IPS-18c (cell line): ENCODE data around the gene ARHGEF19.
A peak's percentile ranks its signal among the peaks of the same experiment; 100 is the strongest.
"Not testable (repeated sequence)": the region's sequence is repeated elsewhere in the genome, so short reads cannot be mapped to it uniquely, and the experiment has no call there.

Experiments used
- H3K4me3 ChIP-seq: 2 replicates; pipeline ENCODE4 v1.7.0; 2013; ENCODE audit warnings: low read depth, mild to moderate bottlenecking, low read length, moderate library complexity; ENCODE audit not compliant: insufficient read depth
- H3K9me3 ChIP-seq: one replicate; pipeline ENCODE4 v1.6.1; 2013; ENCODE audit warnings: mild to moderate bottlenecking, low read length, moderate library complexity; ENCODE audit not compliant: control insufficient read depth, insufficient read depth

ARHGEF19 gene

DNA sequence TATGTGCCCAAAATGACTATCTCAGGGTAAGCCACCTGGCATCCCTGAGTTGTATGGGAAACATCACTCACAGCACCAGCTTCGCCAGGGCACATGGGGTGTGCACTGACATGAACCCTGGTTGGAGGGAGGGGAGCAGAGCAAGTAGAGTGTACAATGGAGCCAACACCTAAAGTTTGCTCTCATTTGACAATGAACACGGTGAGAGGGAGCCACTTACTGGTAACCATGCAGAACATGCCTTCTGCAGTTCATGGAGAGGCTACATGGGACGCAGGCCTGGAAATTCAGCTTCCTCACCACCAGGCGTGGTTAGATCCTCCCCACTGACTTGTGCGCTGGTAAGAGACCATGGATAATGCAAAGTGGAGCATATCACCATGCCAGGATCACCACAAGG lies 34.5 kb upstream of the ARHGEF19 start:
- no peak overlapping the region for H3K4me3 ChIP-seq
- H3K9me3 ChIP-seq = no peaks in the 10 kb centered on the region

DNA sequence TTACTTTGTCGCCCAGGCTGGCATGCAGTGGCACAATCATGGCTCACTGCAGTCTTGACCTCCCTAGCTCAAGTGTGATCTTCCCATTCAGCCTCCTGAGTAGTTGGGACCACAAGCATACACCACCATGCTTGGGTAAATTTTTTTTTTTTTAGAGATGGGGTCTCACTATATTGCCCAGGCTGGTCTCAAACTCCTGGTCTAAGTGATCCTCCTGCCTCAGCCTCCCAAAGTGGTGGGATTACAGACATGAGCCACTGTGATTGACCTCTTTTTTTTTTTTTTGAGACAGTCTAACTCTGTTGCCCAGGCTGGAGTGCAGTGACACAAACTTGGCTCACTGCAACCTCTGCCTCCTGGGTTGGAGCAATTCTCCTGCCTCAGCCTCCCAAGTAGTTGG lies 33.8 kb upstream of the ARHGEF19 start:
- H3K9me3 ChIP-seq, H3K4me3 ChIP-seq: not testable (repeated sequence)

DNA sequence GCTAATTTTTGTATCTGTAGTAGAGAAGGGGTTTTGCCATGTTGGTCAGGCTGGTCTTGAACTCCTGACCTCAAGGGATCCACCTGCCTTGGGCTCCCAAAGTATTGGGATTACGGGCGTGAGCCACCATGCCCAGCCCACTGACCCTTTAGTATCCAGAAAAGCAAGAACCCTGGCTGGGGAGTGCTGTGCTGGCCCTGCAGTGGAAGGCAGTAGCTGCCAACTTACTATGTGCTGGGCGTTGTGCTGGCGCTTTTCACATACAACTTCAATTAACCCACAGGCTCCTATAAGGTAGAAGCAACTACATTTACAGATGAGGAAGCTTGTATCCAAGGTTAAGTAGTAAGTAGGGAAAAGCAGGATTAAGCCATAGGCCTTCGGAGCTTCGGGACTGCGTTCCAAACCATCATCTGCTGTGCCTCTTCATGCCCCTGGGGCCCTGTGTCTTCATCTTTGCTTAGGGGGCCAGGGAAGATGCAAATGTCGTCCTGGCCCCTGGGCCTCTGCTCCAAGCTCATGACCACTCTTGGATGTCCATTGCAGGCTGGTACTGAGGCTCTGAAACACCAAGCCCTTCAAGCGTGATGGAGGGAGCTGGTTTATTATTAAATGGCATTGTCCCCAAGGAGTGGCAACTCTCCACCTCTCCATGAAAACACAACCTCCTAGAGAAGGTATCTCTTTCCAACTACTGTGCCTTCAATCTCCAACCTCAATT lies 33.2 kb upstream of the ARHGEF19 start:
- Histone ChIP-seq H3K4me3 (no peak overlapping the region), H3K9me3 (no peaks in the 10 kb centered on the region)

DNA sequence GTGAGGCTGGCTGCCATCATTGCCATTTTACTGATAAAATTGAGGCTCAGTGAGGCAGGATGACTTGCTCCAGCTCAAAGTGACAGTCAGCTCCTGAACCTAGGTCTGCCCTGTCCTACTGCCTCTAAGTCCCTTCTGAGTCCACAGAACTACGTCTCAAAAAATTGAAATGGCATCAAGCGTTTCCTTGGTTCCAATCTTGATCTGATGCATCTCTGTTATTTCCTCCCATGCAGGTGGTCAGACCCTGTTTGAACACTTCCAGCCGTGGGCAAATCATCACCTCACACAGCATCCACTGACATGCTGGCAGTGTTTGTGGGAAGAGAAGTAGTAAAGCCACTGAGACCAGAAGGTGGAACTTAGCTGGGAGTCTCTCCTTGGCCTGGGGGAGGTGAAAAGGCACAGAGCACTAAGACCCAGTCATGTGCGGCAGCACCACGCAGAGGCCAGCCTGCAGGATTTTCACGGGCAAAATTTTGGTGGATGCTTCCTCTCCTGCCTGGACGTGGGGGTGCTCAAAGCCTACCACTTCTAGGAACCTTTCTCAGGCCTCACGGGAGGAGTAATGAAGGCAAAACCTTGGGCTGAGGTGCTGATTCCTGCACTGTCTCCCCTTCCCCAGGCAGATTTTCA lies 32.3 kb upstream of the ARHGEF19 start:
- H3K4me3 ChIP-seq = no peak overlapping the region
- no peaks in the 10 kb centered on the region for H3K9me3 ChIP-seq

DNA sequence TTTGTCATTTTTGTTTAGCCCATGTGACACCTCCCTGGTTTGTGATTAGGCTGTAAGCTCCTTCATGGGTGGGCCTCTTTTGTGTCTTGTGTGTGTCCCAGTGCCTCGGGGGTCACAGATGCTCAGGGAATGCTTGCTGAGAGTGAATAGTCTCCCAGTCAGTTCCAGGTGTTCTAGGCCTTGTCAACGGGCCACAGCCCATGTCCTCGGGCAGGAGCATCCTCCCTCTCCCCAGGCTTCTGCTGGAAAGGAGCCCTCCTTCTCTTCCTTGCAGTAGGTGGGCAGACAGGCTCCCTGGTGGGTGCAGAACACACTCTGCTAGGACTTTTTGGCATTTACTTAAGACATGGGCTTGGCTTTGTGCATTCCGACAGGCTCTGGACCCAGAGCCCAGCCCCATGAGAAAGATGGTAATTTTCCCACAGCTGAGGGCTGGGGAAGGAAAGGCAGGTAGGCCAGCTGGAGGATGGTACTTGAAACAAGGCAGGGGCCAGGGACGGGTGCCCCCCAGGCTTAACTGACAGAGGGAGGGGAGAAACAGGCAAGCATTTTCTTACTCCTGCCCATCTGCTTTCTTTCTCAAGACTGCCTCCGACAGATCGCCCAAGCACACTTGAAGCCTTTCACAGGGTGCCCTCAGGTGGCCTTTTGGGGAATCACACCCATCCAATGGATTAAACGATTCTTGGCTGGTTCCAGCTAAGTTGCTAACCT lies 31.6 kb upstream of the ARHGEF19 start:
- no peak overlapping the region for H3K4me3 ChIP-seq

DNA sequence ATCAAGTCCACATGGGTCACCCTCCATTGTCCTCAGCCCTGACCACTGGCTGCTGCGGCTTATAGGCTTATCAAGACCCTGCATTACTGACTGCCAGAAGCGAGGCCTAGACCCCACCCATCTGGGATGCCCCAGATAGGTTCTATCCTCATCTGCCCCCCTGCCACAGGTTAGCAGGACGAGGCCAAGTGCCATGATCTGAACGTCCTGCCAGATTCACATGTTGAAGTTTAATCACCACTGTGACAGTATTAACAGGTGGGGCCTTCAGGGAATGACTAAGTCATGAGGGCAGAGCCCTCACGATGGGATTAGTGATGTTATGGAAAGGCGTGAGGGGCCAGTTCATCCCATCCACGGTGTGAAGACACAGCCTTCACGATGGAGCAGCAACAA lies 30.8 kb upstream of the ARHGEF19 start:
- no peak overlapping the region for H3K4me3 ChIP-seq
- H3K9me3 ChIP-seq = no peaks in the 10 kb centered on the region

More for the DNA sequence above, 31.6 kb upstream of the ARHGEF19 start:
- H3K9me3 ChIP-seq = no peaks in the 10 kb centered on the region

DNA sequence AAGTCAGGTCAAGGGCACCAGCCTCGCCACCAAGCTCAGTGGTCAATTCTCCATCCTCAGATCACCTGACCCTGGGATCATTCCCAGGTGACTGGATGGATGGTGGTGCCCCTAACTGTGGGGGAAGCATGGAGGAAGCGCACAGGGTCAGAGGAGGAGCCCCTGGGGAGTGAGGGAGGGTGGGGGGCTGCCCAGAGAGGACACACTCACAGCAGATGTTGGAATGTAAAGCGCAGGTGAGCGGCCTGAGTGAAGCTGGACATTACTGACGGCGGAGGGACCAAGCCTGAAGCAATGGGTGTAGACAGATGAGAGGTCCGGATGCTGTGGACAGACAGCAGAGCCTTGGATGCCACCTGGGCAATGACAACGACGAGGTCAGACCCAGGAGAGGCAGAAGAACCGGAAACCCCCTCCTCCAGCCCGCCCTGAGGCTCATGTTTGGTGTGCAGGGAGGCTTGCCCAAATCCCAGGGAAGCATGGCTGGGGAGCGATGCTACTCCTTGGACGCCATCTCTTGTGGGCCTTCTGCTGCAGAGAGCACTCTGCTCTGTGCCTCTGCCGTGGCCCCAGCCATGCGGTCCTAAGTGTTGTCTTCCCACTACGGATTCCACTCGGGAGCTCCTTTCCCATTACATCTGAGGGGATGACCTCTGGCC lies 30.2 kb upstream of the ARHGEF19 start:
- H3K4me3 ChIP-seq = no peak overlapping the region
- H3K9me3 ChIP-seq = no peaks in the 10 kb centered on the region

DNA sequence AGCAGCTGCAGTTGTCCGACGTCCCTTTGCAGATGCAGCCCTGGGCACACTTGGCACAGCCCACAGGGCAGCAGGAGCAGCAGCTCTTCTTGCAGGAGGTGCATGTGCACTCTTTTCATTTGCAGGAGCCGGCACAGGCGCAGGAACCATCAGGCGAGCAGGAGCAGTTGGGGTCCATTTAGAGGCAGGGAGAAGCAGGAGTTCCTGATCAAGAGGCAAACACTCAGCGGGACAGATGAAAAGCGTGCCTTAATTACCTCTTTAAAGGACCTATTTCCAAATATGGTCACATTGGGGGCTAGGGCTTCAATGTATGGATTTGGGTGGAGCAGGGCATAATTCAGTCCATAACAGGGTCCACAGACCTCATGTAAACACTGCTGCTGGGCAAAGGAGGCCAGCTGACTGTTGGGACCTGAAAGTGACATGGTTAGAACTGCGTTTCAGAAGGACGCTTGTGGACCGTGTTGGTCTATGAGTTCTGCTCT lies 28.8 kb upstream of the ARHGEF19 start:
- H3K4me3 ChIP-seq = no peak overlapping the region
- H3K9me3 ChIP-seq = no peaks in the 10 kb centered on the region

DNA sequence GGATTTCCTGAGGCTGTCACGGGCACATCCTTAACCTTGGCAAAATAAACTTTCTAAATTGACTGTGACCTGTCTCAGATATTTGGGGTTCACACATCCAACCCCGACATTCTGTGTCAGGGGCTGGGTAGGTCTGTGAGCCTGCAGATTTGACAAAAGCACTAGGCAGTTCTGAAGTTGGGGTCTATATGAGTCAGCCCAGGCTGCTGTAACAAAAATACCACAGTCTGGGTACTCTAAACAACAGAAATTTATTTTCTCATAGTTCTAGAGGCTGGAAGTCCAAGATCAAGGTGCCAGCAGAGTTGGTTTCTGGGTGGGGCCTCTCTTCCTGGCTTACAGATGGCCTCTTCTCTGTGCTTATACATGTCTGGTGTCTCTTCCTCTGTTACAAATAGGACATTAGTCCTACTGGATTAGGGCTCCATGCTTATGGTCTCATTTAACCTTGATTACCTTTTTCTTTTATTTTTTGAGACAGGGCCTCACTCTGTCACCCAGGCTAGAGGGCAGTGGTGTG lies 27.6 kb upstream of the ARHGEF19 start:
- H3K4me3 ChIP-seq = no peak overlapping the region
- H3K9me3 ChIP-seq = no peaks in the 10 kb centered on the region

DNA sequence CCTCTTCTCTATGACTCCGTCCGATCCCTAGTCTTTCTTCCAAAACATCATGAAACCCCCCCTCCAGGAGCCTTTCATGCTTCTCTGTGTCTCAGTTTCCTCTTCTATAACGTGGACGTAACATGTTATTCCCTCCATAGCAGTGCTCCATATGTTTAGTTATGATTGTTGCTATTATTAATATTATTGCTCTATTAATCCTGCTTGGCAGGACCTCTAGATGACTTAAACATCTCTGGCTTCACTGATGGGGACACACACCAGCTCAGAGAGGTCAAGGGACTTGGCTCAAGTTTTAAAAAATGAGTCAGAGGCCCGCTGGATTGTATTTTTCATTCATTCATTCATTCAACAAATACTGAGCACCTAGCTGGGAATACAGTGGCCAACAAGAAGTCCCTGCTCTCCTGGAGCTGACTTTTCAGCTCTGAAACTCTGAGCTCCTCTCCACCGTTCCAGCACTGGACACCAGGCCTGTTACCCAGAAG lies 24.9 kb upstream of the ARHGEF19 start:
- H3K4me3 ChIP-seq = peak overlapping the region; percentile 65; the same call in 1 of the 2 replicates

DNA sequence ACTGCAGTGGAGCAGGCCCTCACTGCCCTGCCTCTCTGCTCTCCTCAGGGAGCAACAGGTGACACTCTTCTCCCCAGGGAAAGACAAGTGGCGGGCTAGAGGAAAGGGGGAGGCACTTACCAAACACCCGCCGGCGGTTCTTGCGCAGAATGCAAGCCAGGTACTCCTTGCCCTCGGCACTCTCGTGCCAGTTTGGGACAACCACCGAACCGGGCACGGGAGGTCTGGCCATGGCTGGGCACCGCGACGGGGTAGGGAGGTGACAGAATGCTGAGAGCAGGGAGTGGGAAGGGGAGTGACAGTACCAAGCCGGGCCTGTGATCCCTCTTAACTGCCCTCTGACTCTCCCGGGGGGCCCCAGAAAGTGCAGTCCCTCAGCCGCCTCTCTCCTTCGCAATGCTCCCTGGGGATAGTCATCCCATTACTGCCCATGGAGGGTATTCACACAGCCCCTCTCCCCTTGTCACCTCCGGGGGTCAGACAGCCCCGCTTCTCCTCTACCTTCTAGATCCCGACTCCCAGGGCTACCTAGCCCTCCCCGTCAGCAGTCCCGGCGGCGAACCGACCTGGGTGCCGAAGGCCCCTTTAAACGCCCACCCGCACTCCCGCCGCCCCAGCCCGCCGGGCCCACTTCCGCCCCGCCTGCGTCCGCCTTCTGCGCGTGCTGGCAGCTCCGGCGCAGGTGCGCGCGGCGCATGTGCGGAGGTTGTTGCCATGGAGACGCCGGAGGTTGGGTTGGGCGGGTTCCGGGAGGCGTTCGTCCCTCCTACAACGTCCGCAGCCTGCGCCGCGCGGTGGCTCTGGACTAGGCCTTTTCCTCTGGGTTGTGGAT lies 24.3 kb upstream of the ARHGEF19 start, which contains the start of gene CPLANE2:
TSS of gene CPLANE2 (minus strand) at position 673 of the 832 bp plus-strand sequence. CDS start at position 232, 441 bp downstream.
- Histone ChIP-seq H3K9me3 (no peaks in the 10 kb centered on the region), H3K4me3 (peak within 1 kb of the TSS; percentile 65)

More for the DNA sequence above, 24.9 kb upstream of the ARHGEF19 start:
- no peaks in the 10 kb centered on the region for H3K9me3 ChIP-seq

DNA sequence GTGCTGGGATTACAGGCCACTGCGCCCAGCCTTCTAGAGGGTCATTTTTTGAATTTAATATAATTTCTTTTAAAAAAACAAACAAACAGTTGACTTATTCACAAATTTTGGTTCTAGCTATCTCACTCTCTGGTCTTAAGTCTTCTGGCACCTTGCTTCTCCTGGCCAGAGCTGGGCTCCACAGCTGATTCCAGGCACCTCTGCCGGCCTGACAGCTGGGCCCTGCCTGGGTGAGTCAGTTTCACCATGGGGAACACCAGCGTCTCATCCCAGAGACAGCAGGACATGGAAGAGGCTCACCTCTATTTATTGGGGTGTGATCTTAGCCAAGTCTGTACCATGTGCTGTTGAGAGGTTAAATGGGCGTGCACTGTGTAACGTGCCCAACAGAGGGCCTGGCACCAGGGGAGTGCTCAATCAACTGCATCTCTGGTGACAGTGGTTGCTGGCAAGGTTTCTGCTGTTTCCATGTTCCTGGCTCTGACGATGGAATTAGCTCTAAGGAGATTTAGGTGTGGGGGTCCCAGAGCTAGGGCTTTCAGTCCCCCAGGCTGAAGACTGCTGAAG lies 23.6 kb upstream of the ARHGEF19 start:
- no peaks in the 10 kb centered on the region for H3K9me3 ChIP-seq

DNA sequence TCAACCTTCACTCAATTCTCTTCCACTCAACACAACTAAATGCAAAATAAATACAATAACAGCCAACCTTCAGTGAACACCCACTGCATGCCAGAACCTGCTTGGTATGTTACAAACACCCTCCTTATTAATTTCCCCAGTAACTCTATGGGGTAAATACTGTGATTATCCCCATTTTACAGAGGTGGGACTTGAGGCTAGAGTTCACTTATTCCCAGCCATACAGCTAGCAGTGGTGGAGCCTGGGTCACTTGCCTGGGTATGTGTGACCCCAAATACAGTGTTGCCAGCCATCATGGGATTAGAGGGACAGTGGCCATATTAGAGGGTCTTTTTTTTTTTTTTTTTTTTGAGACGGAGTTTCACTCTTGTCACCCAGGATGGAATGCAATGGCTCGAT lies 22.9 kb upstream of the ARHGEF19 start:
- no peak overlapping the region for H3K4me3 ChIP-seq
- H3K9me3 ChIP-seq = no peaks in the 10 kb centered on the region

More for the DNA sequence above, 23.6 kb upstream of the ARHGEF19 start:
- peak overlapping the region; percentile 65; the same call in 1 of the 2 replicates for H3K4me3 ChIP-seq

DNA sequence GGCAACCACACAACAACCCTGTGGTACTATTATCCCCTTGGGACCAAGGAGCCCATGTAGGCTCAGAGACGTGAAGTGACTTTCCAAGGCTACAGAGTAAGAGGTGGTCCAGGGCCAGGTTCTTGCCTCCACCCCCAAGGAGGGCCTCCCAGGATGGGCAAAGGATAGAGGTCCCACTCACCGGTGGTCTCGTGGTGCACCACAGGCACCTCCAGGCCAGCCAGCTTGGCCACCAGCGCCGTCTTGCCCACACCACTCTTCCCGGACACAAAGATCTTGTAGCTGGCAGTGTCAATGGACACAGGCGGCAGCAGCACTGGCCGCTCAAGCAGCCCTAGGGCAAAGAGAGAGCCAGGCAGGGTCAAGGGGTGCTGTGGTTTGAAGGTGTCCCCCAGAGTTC lies 21.0 kb upstream of the ARHGEF19 start:
- Histone ChIP-seq H3K4me3 (0 out of 2 replicates have a peak overlapping the region, but pooled peaks have one; percentile 3), H3K9me3 (no peaks in the 10 kb centered on the region)

DNA sequence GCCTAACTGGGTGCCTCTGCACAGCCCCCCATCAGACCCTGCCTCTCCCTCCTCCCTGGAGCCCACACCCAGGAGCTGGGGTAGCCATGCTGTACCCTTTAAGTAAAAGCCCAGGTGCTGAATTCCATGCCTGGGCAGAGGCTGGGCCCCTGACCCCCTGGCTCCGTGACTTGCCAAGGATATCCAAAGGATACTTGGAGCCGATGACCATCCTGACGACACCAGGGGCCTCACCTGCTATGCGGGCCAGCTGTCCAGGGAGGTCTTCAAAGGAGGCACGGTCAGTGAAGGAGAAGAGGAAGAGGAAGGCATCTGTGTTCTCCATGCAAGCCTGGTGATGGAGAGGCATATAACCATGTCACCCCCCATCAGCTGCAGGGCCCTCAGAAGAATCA lies 19.9 kb upstream of the ARHGEF19 start:
- no peaks in the 10 kb centered on the region for H3K9me3 ChIP-seq
- no peak overlapping the region for H3K4me3 ChIP-seq
